GM19025 (cell line): ENCODE measurements around the gene RSPH4A.
"Not testable (repeated sequence)": the region's sequence is repeated elsewhere in the genome, so short reads cannot be mapped to it uniquely, and the experiment has no call there.

Experiments used
- ATAC-seq: cut with Tn5 transposase; IDR thresholded peaks from one replicate; pipeline ENCODE4 v1.9.1; 2021; ENCODE audit warnings: mild to moderate bottlenecking, low read depth, moderate library complexity; ENCODE audit not compliant: unreplicated experiment

The RSPH4A gene

GRCh38 chr6:116624036-116624805, 7.9 kb downstream of the RSPH4A start:
- ATAC-seq: no peak

GRCh38 chr6:116625872-116626271, 9.6 kb downstream of the RSPH4A start:
- no peak for ATAC-seq

GRCh38 chr6:116629563-116629981, 13.3 kb downstream of the RSPH4A start:
- ATAC-seq: no peak

DNA sequence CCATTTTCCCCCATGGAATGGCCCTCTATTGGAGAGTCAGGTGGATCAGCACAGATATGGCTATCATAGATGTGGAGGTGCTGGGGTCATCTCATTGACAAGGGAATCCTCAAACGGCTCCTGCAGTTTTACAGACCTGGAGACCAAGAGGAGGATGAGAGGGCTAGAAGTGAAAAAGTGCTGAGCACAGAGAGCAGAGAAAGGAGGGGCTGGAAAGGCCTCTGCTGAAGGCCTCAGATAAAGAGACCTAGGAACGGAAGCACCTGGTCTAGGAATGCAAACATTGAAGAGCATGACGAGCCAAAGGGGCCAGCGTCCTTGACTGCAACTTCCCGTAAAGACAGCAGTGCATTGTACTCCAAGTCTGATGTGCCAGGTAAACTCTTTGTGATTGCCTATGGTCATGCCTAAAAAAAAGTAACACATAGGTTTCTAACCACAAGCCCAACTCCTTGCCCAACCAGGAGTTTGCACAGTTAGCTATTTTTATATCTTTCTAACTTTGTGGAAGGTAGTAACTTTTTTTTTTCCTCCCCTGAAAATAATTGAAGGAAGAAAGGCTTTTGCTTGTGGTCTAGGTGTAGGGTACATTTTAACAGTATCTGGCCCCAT, 15.2 kb downstream of the RSPH4A start:
- no peak for ATAC-seq

DNA sequence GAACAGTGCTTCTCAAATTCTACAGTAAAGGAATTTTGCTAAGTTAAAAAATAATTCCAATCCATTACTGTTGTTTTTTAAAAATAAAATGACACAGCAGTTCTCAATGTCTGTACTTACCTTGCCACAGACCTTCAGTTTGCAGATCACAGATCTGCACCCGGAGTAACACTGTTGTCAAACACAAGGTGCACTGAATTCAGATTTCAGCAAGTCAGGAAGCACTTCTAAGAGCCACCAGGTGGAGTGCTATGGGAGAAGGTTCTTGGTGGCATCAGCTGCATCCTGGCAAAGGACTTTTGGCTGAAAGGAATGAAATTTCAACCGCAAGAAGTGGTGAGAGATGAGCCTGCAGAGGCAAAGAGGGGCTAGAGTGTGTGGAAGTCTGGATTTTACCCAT, 17.4 kb downstream of the RSPH4A start:
- no peak for ATAC-seq

DNA sequence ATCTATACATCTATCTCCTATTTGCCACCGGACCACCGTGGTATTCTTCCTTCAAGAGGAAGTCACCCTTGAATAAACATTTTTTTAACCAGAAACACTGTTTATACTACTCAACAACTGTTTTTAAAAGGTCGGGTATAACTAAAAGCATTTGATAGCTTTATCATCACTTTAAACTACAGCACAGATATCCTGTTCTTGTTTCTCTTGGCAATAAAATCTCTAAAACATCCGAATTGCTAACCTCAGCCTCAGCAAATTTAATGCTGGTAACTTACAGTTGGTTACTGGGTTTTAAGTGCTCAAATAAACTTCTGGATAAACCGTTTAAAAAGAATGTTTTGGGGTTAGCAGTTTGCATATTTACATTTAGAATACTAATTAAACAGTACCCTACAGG, 31.9 kb downstream of the RSPH4A start:
- ATAC-seq: no peak

- no peak for ATAC-seq
These were observed 32.9 kb downstream of the RSPH4A start for GRCh38 chr6:116649129-116649528.

GRCh38 chr6:116651916-116652315, 35.6 kb downstream of the RSPH4A start:
- ATAC-seq: no peak

DNA sequence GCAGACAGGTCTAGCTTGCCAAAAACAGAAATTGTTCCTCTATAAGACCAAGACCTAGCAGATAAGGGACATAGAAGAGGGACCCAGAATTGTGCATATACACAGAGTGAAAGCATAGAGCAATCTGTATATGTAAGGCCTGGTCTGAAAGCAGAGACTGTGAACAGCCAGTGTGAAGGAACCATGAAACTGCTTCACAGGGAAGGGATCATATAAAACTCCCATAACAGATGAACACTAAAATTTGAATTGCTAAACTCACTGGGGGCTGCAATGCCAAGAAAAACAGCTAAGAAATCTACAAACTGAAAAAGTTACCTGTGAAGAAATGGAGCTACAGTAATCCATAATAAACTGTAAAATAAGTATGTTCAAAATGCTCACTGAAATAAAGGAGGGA, 45.3 kb downstream of the RSPH4A start:
- ATAC-seq: no peak

GRCh38 chr6:116662202-116662601, 45.9 kb downstream of the RSPH4A start:
- no peak for ATAC-seq

DNA sequence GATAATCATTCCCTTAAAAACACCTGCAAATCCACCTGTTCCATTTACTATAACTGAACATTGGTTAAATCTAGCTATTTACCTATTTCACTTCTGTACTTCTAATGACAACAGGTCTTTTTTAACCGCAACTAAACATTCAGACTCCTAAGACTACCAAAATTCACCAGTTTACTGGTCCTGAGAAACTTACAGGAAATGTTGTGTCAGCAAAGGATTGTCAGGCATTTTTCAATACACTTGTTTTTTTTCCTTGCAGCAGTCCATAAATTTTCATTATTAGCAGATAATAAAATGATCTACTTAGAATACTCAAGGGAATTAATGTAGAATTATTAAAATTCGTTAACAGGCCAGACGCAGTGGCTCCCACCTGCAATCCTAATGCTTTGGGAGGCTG, 47.0 kb downstream of the RSPH4A start:
- ATAC-seq: no peak

DNA sequence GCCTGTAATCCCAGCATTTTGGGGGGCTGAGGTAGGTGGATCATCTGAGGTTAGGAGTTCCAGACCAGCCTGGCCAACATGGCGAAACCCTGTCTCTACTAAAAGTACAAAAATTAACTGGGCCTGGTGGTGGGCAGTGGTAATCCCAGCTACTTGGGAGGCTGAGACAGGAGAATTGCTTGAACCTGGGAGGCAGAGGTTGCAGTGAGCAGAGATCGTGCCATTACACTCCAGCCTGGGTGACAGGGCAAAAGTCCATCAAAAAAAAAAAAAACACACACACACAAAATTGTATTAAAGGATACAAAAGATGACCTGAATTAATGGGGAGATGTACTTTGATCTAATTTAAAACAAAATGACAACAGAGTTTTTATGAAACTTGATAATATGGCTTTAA, 47.9 kb downstream of the RSPH4A start:
- not testable (repeated sequence) for ATAC-seq

GRCh38 chr6:116665464-116665863, 49.2 kb downstream of the RSPH4A start:
- ATAC-seq: no peak

DNA sequence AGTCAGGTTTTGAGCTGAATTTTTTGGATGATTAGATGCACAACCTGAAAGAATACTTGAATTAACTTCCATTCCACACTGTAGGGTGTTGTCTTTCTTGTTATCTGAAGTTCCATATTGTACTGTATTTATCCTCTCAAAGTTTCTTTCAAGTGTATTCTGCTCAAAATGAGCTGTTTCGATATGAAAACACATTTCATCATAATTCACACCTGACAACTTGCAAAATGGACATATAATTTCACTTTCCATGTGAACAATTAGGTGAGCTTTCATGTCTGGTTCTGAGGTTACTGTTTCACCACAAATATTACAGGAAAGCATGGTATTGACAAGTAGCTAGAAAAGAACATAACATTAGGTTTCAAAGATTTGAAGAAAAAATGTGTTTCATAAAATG, 50.6 kb downstream of the RSPH4A start:
- ATAC-seq: peak; percentile 38

DNA sequence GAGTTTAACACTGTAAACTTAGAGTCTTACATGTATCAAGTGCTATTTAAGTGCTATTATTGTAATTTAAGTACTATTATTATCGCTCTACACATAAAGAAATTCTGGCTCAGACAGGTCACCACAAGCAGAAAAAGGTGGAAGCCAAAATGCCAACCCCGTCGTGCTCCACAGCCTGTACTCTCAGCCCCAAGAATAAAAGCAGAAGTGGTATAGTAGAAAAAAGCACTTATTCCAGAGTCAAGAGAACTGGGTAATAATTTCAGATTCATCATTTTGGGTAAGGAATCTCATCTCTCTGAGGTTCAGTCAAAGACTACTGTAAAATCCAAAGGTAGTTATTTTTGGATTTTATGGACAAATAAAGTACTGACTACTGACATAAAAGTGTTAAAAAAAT, 51.3 kb downstream of the RSPH4A start:
- no peak for ATAC-seq

GRCh38 chr6:116672306-116672705, 56.0 kb downstream of the RSPH4A start:
- no peak for ATAC-seq

GRCh38 chr6:116676021-116676420, 59.7 kb downstream of the RSPH4A start:
- no peak for ATAC-seq

DNA sequence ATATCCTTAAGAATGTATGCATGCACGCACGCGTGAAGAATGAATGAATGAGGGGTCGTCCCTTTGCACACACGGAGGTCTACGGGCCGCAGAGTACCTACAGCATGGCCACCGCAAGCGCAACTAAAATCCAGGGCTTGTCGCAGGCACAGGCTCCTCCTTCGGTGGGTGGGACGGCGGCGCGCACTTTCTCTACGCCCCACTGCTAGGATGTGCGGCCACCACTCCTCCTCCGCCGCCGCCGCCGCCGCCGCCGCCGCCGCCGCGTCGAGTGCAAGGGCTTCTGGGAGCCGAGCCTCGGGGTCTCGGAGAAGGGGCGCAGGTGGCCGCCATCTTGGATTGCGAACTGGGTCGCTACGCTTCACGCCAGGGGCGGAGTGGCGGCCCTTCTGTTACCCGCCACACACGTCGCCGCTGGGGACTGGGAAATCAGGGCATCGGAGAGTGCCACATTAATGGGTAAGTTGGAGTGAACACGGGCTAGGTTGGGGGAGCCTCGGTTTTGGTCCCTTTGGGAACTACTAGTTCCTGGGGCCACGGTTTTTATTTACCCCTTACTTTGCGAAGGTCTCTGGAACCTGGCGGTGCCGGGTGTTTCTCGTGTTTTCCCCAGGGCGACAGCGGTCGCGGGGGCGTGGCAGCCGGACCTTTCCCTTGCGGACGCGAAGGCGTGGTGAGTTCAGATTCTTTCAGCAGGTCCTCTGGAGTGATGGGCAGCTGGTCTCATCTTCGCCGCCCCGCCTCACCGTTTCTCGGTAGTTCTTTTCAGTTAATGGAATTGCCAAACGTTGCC, 64.8 kb downstream of the RSPH4A start, which contains the start of gene KPNA5:
TSS of gene KPNA5 (plus strand) at position 332 of the 793 bp plus-strand sequence. CDS start at position 456, 124 bp downstream.
- ATAC-seq: peak; percentile 94

DNA sequence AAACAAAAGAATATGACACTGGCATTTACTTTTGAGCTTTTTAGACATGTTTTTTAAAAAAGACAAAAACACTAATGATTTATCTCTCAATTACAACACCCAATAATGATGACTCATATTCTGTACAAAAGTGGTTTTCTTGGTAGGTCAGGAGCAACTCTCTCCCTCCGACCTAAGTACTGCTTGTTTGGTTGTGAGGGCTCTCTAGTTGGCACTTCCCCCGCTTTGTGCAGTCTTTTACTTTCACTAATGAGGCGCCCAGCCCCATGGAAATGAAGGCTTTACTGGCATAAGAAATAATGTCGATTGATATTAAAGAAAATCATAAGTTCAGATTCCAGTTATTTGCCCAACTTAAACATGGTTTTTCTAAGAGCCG, 66.0 kb downstream of the RSPH4A start:
- ATAC-seq: no peak
